ENCODE data around the gene MAGEB6B. TPM values are rescaled to one million over a fixed set of nuclear protein-coding genes. Genes with fewer than 3 reads are reported as not detected.
"Not testable (repeated sequence)": the region's sequence is repeated elsewhere in the genome, so short reads cannot be mapped to it uniquely, and the experiment has no call there.

MAGEB6B gene, protein sequence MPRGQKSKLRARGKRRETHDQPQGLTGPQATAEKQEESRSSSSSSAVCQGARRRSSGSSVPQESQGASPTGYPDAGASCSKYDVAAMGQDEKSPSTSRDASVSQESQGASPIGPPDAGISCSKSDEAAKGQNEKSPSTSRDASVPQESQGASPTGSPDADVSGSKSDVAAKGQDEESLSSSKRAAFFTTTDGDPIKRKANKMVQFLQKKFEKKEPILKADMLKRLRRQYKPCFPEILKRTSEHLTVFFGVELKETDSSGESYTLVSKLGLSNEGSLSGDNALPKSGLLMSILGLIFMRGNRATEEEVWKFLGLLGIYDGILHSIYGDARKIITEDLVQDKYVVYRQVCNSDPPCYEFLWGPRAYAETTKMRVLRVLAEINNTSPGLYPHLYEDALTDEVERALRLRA
- not detected in 2 replicates for total RNA-seq (2014; rRNA removed; shearing (Covaris generic))

DNA sequence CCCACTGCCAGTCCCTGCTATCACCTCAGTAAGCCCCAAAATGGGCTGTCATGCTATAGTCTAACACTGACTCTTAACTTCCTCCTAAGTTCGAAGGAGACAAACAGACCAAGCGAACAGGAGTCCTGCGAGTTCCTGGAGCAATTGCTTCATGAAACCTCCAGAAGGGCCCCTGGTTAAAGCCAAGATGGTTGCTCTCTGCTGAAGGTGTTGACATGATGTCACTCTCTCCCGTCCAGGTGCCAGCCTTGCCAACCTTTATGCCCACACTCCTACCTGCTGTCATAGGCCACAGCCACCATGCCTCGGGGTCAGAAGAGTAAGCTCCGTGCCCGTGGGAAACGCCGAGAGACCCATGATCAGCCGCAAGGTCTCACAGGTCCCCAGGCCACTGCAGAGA lies at the start of gene MAGEB6B:
Gene MAGEB6B, plus strand, starts transcription at position 301 of the 400 bp plus-strand sequence. Its CDS starts 0 bp downstream, at position 301.
- in situ Hi-C loops (cut with HindIII; ENCODE audit: low sequenced_read_pairs) = no loop called here
- no peak for DNase-seq (ENCODE audit: low spot score)

GRCh38 chrX:26138274-26138673 lies 22.1 kb upstream of the MAGEB6B start, which contains the start of gene MAGEB18:
Gene MAGEB18 (plus strand): TSS chrX:26138343. CDS start chrX:26138986, 643 bp downstream.
- no peak for DNase-seq (ENCODE audit: low spot score)
- in situ Hi-C loops (cut with HindIII; ENCODE audit: low sequenced_read_pairs) = no loop called here

DNA sequence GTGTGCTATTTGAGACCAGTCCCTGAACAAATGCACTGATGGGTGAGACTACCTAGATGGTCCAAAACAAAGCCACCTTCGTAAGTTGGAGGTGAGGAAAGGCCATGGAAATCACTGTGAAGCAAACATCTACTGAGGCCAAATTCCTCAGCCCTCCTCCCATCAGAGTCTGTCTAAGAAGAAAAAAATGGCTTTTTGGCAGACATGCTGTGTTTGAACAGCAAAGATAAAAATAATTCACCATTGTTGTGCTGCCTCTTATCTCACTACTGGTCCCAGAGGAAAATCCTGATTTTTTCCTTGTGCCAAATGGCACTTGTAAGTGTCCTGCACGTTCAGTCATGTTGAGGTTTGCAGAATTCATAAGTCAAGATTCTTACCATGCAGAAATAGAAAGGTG lies 14.4 kb upstream of the MAGEB6B start:
- in situ Hi-C loops (cut with HindIII; ENCODE audit: low sequenced_read_pairs) = no loop called here
- no peak for DNase-seq (ENCODE audit: low spot score)

- in situ Hi-C loops (cut with HindIII; ENCODE audit: low sequenced_read_pairs) = no loop called here
- no peak for DNase-seq (ENCODE audit: low spot score)
Measured at GRCh38 chrX:26192204-26192603, 31.8 kb downstream of the MAGEB6B start, which contains the start of gene MAGEB6. Gene MAGEB6 (plus strand): TSS chrX:26192440. CDS start chrX:26193847, 1,407 bp downstream.

DNA sequence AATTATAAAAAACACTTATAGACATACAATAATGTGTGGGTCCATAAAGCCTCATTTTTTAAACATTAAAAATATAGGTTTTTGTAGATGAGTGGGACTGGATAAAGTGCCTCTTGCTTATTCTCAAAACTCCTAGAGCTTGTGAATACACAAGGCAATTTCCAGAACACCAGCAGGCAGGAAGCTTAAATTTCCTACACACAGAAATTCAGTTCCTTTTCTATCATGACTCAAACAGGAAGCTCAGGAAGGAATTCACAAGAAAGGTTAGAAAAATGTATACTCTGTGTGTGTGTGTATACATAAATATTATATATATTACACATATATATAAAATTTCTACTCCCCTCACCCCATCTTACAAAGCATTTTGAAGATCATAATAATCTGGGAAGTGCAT lies 43.2 kb downstream of the MAGEB6B start:
- in situ Hi-C loops (cut with HindIII; ENCODE audit: low sequenced_read_pairs) = no loop called here
- DNase-seq (ENCODE audit: low spot score) = no peak

GRCh38 chrX:26204717-26205116 lies 44.3 kb downstream of the MAGEB6B start:
- DNase-seq (ENCODE audit: low spot score); in situ Hi-C loops (cut with HindIII; ENCODE audit: low sequenced_read_pairs): not testable (repeated sequence)

GRCh38 chrX:26208012-26208411 lies 47.6 kb downstream of the MAGEB6B start:
- no peak for DNase-seq (ENCODE audit: low spot score)
- in situ Hi-C loops (cut with HindIII; ENCODE audit: low sequenced_read_pairs) = no loop called here

Other genes with a start within 250 kb of the MAGEB6B start
- gene MAGEB18, start 22.3 kb upstream of the MAGEB6B start, total RNA-seq (2014; rRNA removed; shearing (Covaris generic)) = not detected in 2 replicates
- not detected in 2 replicates for gene MAGEB6, start 31.8 kb downstream of the MAGEB6B start, total RNA-seq (2014; rRNA removed; shearing (Covaris generic))
- gene MAGEB5, start 55.6 kb downstream of the MAGEB6B start, total RNA-seq (2014; rRNA removed; shearing (Covaris generic)) = not detected in 2 replicates